Tongue (tissue), 2 donors: Measurements from ENCODE around the gene DDR2. TPM values are rescaled to one million over a fixed set of nuclear protein-coding genes. Genes with fewer than 3 reads are reported as not detected.
A peak's percentile ranks its signal among the peaks of the same experiment; 100 is the strongest.

Experiments
- DNase-seq: peaks from one replicate; pipeline ENCODE4 v3.0.0-alpha.2; 2015
- total RNA-seq: library from RNA; depleted of rRNA; stranded (reverse); fragments of >200 nt; gene quantifications from one replicate; pipeline ENCODE4 v1.2.3, GENCODE V29; 2014

DDR2 gene
- total RNA-seq, 1 donor from 2014 or later = 60.6 TPM

GRCh38 chr1:162629651-162630050 is 2.6 kb upstream of the DDR2 start:
- no peak for DNase-seq

GRCh38 chr1:162631546-162632191 is 595 bp upstream of the DDR2 start:
- DNase-seq = peak; percentile 85

- DNase-seq = peak; percentile 74
These were observed 425 bp downstream of the DDR2 start for GRCh38 chr1:162632698-162633080.

GRCh38 chr1:162633081-162633762 is 958 bp downstream of the DDR2 start:
- DNase-seq = peak; percentile 62

GRCh38 chr1:162635418-162635817 is 3.2 kb downstream of the DDR2 start:
- DNase-seq = peak; percentile 6

GRCh38 chr1:162639718-162640117 is 7.5 kb downstream of the DDR2 start:
- no peak for DNase-seq

GRCh38 chr1:162641114-162641513 is 8.8 kb downstream of the DDR2 start:
- no peak for DNase-seq

- DNase-seq = no peak
These were observed 12.7 kb downstream of the DDR2 start for GRCh38 chr1:162644986-162645314.

- no peak for DNase-seq
These were observed 13.4 kb downstream of the DDR2 start for GRCh38 chr1:162645666-162646065.

GRCh38 chr1:162649583-162649982 is 17.3 kb downstream of the DDR2 start:
- peak; percentile 37 for DNase-seq

- no peak for DNase-seq
These were observed 22.8 kb downstream of the DDR2 start for GRCh38 chr1:162654915-162655620.

- no peak for DNase-seq
These were observed 24.0 kb downstream of the DDR2 start for GRCh38 chr1:162656266-162656665.

- no peak for DNase-seq
These were observed 28.3 kb downstream of the DDR2 start for GRCh38 chr1:162660574-162660973.

- no peak for DNase-seq
These were observed 29.1 kb downstream of the DDR2 start for GRCh38 chr1:162661336-162661735.

GRCh38 chr1:162662013-162662412 is 29.7 kb downstream of the DDR2 start:
- DNase-seq = no peak

GRCh38 chr1:162663086-162663485 is 30.8 kb downstream of the DDR2 start:
- DNase-seq = no peak

- no peak for DNase-seq
These were observed 31.4 kb downstream of the DDR2 start for GRCh38 chr1:162663589-162664106.

- DNase-seq = no peak
These were observed 33.9 kb downstream of the DDR2 start for GRCh38 chr1:162666006-162666645.

GRCh38 chr1:162667381-162668080 is 35.3 kb downstream of the DDR2 start:
- no peak for DNase-seq

GRCh38 chr1:162670928-162671663 is 38.8 kb downstream of the DDR2 start:
- no peak for DNase-seq

GRCh38 chr1:162671664-162672410 is 39.6 kb downstream of the DDR2 start:
- DNase-seq = no peak
